MM.1S (cell line): ENCODE data around the gene ZGPAT.

ENCODE experiments used
- DNase-seq: peaks from one replicate; pipeline ENCODE4 v3.0.0-alpha.2; 2015
- H2AFZ ChIP-seq: fragments of 300-600 bp; sonication (generic); 2 replicates; pipeline ENCODE4 v1.6.0; 2016; ENCODE audit warnings: antibody characterized with exemption, low read length
- H3F3A ChIP-seq: fragments of 300-600 bp; sonication (generic); 2 replicates; pipeline ENCODE4 v1.6.1; 2016; ENCODE audit warnings: mild to moderate bottlenecking, antibody characterized with exemption, low read length, moderate library complexity, mixed read lengths; ENCODE audit not compliant: insufficient read depth
- H3K27ac ChIP-seq: fragments of 300-600 bp; sonication (generic); 2 replicates; pipeline ENCODE4 v1.5.1; 2016; ENCODE audit warnings: mild to moderate bottlenecking, low read length
- H3K27me3 ChIP-seq: fragments of 300-600 bp; sonication (generic); replicated peaks from 2 replicates; pipeline ENCODE4 v1.6.0; 2016; ENCODE audit warnings: low read length; ENCODE audit not compliant: insufficient read depth
- H3K36me3 ChIP-seq: fragments of 300-600 bp; sonication (generic); replicated peaks from 2 replicates; pipeline ENCODE4 v1.6.1; 2016; ENCODE audit warnings: mild to moderate bottlenecking, low read length, mixed read lengths; ENCODE audit not compliant: insufficient read depth
- H3K4me1 ChIP-seq: fragments of 300-600 bp; sonication (generic); 2 replicates; pipeline ENCODE4 v1.6.1; 2016; ENCODE audit warnings: low read length, mixed read lengths
- H3K4me2 ChIP-seq: fragments of 300-600 bp; sonication (generic); 2 replicates; pipeline ENCODE4 v1.6.0; 2016; ENCODE audit warnings: low read depth, low read length
- H3K4me3 ChIP-seq: fragments of 300-600 bp; sonication (generic); 2 replicates; pipeline ENCODE4 v1.5.1; 2016; ENCODE audit warnings: low read length, mixed read lengths
- H3K79me2 ChIP-seq: fragments of 300-600 bp; sonication (generic); 2 replicates; pipeline ENCODE4 v1.6.1; 2016; ENCODE audit warnings: mixed run types, low read length, mixed read lengths
- H3K9ac ChIP-seq: fragments of 300-600 bp; sonication (generic); 2 replicates; pipeline ENCODE4 v1.6.1; 2016; ENCODE audit warnings: low read length, mixed read lengths
- H3K9me2 ChIP-seq: fragments of 300-600 bp; sonication (generic); replicated peaks from 2 replicates; pipeline ENCODE4 v1.6.1; 2016; ENCODE audit warnings: mild to moderate bottlenecking, low read length, mixed read lengths; ENCODE audit not compliant: insufficient read depth
- H3K9me3 ChIP-seq: fragments of 300-600 bp; sonication (generic); replicated peaks from 2 replicates; pipeline ENCODE4 v1.6.1; 2016; ENCODE audit warnings: mild to moderate bottlenecking, low read length, mixed read lengths; ENCODE audit not compliant: insufficient read depth
- H4K20me1 ChIP-seq: fragments of 300-600 bp; sonication (generic); 2 replicates; pipeline ENCODE4 v1.6.1; 2016; ENCODE audit warnings: mild to moderate bottlenecking, low read length, moderate library complexity, mixed read lengths; ENCODE audit not compliant: insufficient read depth
- EZH2 ChIP-seq: fragments of 300-600 bp; sonication (generic); optimal IDR thresholded peaks from 2 replicates; pipeline ENCODE3; 2017; ENCODE audit warnings: low read depth, mild to moderate bottlenecking, antibody characterized with exemption, low read length, mixed read lengths
- EZH2phosphoT487 ChIP-seq: fragments of 300-600 bp; sonication (generic); IDR thresholded peaks from 2 replicates; pipeline ENCODE4 v1.6.1; 2018; ENCODE audit warnings: antibody characterized with exemption, low read length
- TF ChIP-seq, protein P1 (sequence below): fragments of 300-600 bp; sonication (generic); IDR thresholded peaks from 2 replicates; pipeline ENCODE4 v1.5.1; 2016; ENCODE audit warnings: antibody characterized with exemption, low read length, mixed read lengths

ZGPAT gene

DNA sequence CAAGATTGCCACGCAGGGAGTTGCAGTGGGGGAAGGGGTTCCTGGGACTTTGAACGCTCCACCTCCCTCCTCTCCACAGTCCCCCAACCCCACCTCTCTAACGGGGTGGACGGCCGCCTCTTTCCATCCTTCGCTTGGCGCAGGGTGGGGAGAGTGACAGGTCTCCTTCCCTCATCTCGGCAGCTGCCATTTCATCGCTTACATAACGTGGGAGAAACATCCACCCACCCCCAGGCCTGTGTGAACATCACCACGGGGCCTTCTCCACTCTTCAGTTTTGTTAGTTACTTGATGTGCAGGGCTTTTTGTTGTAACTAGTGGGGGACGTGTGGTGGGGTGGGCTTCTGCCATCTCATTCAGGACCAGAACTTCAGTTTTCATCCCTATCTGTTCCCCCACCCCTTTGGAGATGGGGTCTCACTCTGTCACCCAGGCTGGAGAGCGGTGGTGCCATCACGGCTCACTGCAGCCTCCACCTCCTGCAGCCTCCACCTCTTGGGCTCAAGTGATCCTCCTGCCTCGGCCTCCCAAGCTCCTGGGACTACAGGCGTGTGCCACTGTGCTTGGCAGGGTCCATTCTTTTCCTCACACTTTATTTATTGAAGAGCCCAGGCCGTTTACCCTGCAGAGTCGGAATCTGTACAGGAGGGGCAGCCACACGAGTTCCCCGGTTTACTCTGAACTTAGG lies 32.0 kb upstream of the ZGPAT start:
- no peaks in the 10 kb centered on the region for H4K20me1 ChIP-seq
- H3K9me3 ChIP-seq: no peaks in the 10 kb centered on the region
- no peak overlapping the region for H3K4me2 ChIP-seq
- H3K79me2 ChIP-seq: no peaks in the 10 kb centered on the region
- H3K9me2 ChIP-seq: no peaks in the 10 kb centered on the region
- DNase-seq: no peak
- H3K27me3 ChIP-seq: no peaks in the 10 kb centered on the region
- H3K27ac ChIP-seq: no peak overlapping the region
- TF ChIP-seq EZH2phosphoT487: no peak
- TF ChIP-seq, protein P1, sequence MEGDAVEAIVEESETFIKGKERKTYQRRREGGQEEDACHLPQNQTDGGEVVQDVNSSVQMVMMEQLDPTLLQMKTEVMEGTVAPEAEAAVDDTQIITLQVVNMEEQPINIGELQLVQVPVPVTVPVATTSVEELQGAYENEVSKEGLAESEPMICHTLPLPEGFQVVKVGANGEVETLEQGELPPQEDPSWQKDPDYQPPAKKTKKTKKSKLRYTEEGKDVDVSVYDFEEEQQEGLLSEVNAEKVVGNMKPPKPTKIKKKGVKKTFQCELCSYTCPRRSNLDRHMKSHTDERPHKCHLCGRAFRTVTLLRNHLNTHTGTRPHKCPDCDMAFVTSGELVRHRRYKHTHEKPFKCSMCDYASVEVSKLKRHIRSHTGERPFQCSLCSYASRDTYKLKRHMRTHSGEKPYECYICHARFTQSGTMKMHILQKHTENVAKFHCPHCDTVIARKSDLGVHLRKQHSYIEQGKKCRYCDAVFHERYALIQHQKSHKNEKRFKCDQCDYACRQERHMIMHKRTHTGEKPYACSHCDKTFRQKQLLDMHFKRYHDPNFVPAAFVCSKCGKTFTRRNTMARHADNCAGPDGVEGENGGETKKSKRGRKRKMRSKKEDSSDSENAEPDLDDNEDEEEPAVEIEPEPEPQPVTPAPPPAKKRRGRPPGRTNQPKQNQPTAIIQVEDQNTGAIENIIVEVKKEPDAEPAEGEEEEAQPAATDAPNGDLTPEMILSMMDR: no peak
- TF ChIP-seq EZH2: no peak
- no peaks in the 10 kb centered on the region for H3K4me1 ChIP-seq
- no peaks in the 10 kb centered on the region for H3F3A ChIP-seq
- no peak overlapping the region for H2AFZ ChIP-seq
- no peaks in the 10 kb centered on the region for H3K36me3 ChIP-seq
- no peak overlapping the region for H3K9ac ChIP-seq
- no peak overlapping the region for H3K4me3 ChIP-seq

DNA sequence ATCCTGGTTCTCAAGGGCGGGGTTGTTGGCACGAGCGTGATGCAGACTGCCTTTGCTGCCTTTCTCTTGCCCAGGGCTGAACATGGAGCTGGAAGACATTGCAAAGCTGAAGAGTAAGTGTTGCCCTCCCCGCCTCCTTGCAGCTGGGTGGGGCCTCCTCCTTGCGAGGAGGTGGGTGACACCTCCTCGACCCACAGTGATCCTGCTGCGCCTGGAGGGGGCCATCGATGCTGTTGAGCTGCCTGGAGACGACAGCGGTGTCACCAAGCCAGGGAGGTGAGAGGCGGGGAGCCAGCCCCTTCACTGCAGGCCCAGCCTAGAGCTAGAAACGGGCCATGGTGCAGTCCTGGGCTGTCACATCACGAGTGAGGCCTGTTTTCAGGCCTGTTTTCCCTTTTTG lies 29.8 kb upstream of the ZGPAT start:
- DNase-seq: no peak
- no peaks in the 10 kb centered on the region for H3K4me1 ChIP-seq
- no peak overlapping the region for H3K27ac ChIP-seq
- no peak overlapping the region for H2AFZ ChIP-seq
- no peaks in the 10 kb centered on the region for H3K36me3 ChIP-seq
- H3K9me3 ChIP-seq: no peaks in the 10 kb centered on the region
- H3K27me3 ChIP-seq: no peaks in the 10 kb centered on the region
- TF ChIP-seq, protein P1: no peak
- TF ChIP-seq EZH2 (no peak), EZH2phosphoT487 (no peak)
- H3K4me3 ChIP-seq: no peak overlapping the region
- no peak overlapping the region for H3K4me2 ChIP-seq
- no peaks in the 10 kb centered on the region for H3K9me2 ChIP-seq
- H3K79me2 ChIP-seq: no peaks in the 10 kb centered on the region
- no peaks in the 10 kb centered on the region for H4K20me1 ChIP-seq
- no peak overlapping the region for H3K9ac ChIP-seq
- no peaks in the 10 kb centered on the region for H3F3A ChIP-seq

DNA sequence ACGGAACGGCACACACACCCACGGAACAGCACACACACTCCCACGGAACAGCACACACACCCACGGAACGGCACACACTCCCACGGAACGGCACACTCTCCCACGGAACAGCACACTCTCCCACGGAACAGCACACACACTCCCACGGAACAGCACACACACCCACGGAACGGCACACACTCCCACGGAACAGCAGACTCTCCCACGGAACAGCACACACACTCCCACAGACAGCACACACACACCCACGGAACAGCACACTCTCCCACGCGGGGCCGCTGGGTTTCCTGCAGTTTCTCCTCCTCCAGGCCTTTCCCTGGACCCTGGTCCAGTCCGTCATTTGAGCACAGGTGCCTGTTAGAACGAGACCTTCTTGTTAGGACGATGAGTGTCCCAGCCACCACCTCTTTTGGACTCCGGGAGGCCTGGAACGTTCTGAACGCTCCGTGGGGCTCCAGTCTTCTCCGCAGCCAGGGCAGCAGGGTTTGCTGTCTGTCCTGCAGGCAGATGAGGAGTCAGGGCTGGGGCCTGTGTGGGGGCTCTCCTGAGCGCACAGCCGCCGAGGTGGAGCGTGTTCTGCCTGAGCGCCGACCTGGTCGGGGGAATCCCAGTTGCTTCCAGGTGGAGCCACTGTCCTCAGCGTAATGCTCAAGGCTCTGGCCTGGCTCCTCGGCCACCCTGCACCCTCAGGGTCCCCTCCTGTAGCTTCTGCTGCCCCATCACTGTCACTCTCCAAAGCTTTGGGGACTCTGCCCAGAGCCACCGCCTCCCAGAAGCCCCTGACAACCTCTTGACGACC lies 29.0 kb upstream of the ZGPAT start:
- H3K9me3 ChIP-seq: no peaks in the 10 kb centered on the region
- TF ChIP-seq, protein P1: no peak
- no peak for TF ChIP-seq EZH2
- TF ChIP-seq EZH2phosphoT487: no peak
- H3K27me3 ChIP-seq: no peaks in the 10 kb centered on the region
- H3K9ac ChIP-seq: no peak overlapping the region
- H3K4me3 ChIP-seq: no peak overlapping the region
- no peak overlapping the region for H3K27ac ChIP-seq
- no peak overlapping the region for H2AFZ ChIP-seq
- H3K79me2 ChIP-seq: no peaks in the 10 kb centered on the region
- no peak for DNase-seq
- H3F3A ChIP-seq: no peaks in the 10 kb centered on the region
- H3K4me2 ChIP-seq: no peak overlapping the region
- H3K36me3 ChIP-seq: no peaks in the 10 kb centered on the region
- no peaks in the 10 kb centered on the region for H3K9me2 ChIP-seq
- H3K4me1 ChIP-seq: no peaks in the 10 kb centered on the region
- H4K20me1 ChIP-seq: no peaks in the 10 kb centered on the region
